Measurements from ENCODE around the gene OR52E4.

- TF ChIP-seq POLR2A (IDR thresholded peaks at IDR 0.05; ENCODE audit: low read depth, low read length): no peak
- TF ChIP-seq POLR2AphosphoS5 (IDR thresholded peaks at IDR 0.05; ENCODE audit: low read depth, low read length): no peak
Measured at GRCh38 chr11:5831196-5831829, 49.1 kb upstream of the OR52E4 start.

Measured in GM12891 (cell line).